GM23248 (cell line): Measurements from ENCODE around the gene PCID2. TPM values are rescaled to one million over a fixed set of nuclear protein-coding genes. Genes with fewer than 3 reads are reported as not detected.

ENCODE experiments used
- DNase-seq: peaks from one replicate; pipeline ENCODE4 v3.0.0-alpha.2; 2015
- H2AFZ ChIP-seq: fragments of 200-600 bp; sonication (generic); 2 replicates; pipeline ENCODE4 v1.6.1; 2016; ENCODE audit warnings: antibody characterized with exemption
- H3F3A ChIP-seq: fragments of 200-600 bp; sonication (generic); 2 replicates; pipeline ENCODE4 v1.6.1; 2016; ENCODE audit warnings: mild to moderate bottlenecking, antibody characterized with exemption, mixed run types; ENCODE audit not compliant: insufficient read depth
- H3K27ac ChIP-seq: fragments of 200-600 bp; sonication (generic); 2 replicates; pipeline ENCODE4 v1.5.1; 2016; ENCODE audit warnings: mild to moderate bottlenecking
- H3K27me3 ChIP-seq: fragments of 200-600 bp; sonication (generic); replicated peaks from 2 replicates; pipeline ENCODE4 v1.6.1; 2016; ENCODE audit warnings: mild to moderate bottlenecking; ENCODE audit not compliant: insufficient read depth
- H3K36me3 ChIP-seq: fragments of 200-600 bp; sonication (generic); 2 replicates; pipeline ENCODE4 v1.6.1; 2016; ENCODE audit warnings: low read depth, mild to moderate bottlenecking
- H3K4me1 ChIP-seq: fragments of 200-600 bp; sonication (generic); 2 replicates; pipeline ENCODE4 v1.6.1; 2016; ENCODE audit warnings: mild to moderate bottlenecking; ENCODE audit not compliant: insufficient read depth
- H3K4me2 ChIP-seq: fragments of 200-600 bp; sonication (generic); one replicate; pipeline ENCODE4 v1.6.1; 2016; ENCODE audit warnings: mild to moderate bottlenecking; ENCODE audit not compliant: unreplicated experiment
- H3K4me3 ChIP-seq: fragments of 200-600 bp; sonication (generic); 2 replicates; pipeline ENCODE4 v1.5.1; 2016; ENCODE audit warnings: mild to moderate bottlenecking
- H3K79me2 ChIP-seq: fragments of 200-600 bp; sonication (generic); 2 replicates; pipeline ENCODE4 v1.6.1; 2016; ENCODE audit warnings: mild to moderate bottlenecking; ENCODE audit not compliant: insufficient read depth
- H3K9ac ChIP-seq: fragments of 200-600 bp; sonication (generic); 2 replicates; pipeline ENCODE4 v1.6.1; 2016; ENCODE audit warnings: mild to moderate bottlenecking
- H3K9me2 ChIP-seq: fragments of 200-600 bp; sonication (generic); 2 replicates; pipeline ENCODE4 v1.6.1; 2016; ENCODE audit warnings: mixed run types, mild to moderate bottlenecking, moderate library complexity; ENCODE audit not compliant: insufficient read depth
- H3K9me3 ChIP-seq: fragments of 200-600 bp; sonication (generic); one replicate; pipeline ENCODE4 v1.6.1; 2017; ENCODE audit warnings: low read depth
- H4K20me1 ChIP-seq: fragments of 200-600 bp; sonication (generic); 2 replicates; pipeline ENCODE4 v1.6.0; 2016; ENCODE audit not compliant: insufficient read depth
- EZH2 ChIP-seq: fragments of 200-600 bp; sonication (generic); IDR thresholded peaks from 2 replicates; pipeline ENCODE4 v1.6.1; 2018; ENCODE audit warnings: antibody characterized with exemption, mild to moderate bottlenecking; ENCODE audit not compliant: insufficient read depth, poor library complexity, severe bottlenecking
- EZH2phosphoT487 ChIP-seq: fragments of 200-600 bp; sonication (generic); IDR thresholded peaks from 2 replicates; pipeline ENCODE4 v1.6.1; 2018; ENCODE audit warnings: antibody characterized with exemption, moderate library complexity, mild to moderate bottlenecking, low read depth; ENCODE audit not compliant: insufficient read depth
- WGBS, 2 experiments: methylation state at CpG; one replicate each; pipeline ENCODE4 v1.1.6; 2015 to 2017; ENCODE audit warnings: low lambda C conversion rate in 2 of 2, low coverage in 1 of 2; ENCODE audit errors: missing lambda C conversion rate in 2 of 2; 5-methylcytosine and 5-hydroxymethylcytosine counted together
- in situ Hi-C: fragments of 300-500 bp; cut with MboI; formaldehyde crosslinking; loops from 2 replicates; pipeline ENCODE4 v1.15.0; 2020
- polyA plus RNA-seq: library from polyadenylated mRNA; unstranded; fragments of >200 nt; fragmentation: Nextera tagmentation; extraction: Ambion mirVana; gene quantifications from 2 replicates; pipeline ENCODE4 v1.2.1, GENCODE V29; 2016
- total RNA-seq: library from RNA; depleted of rRNA; stranded (reverse); fragments of >200 nt; shearing (Covaris generic); gene quantifications from 2 replicates; pipeline ENCODE4 v1.2.3, GENCODE V29; 2014

PCID2 gene
- total and polyA plus RNA-seq, 2 experiments from 2014 or later, result 58.3 to 60.7 TPM

GRCh38 chr13:113157929-113158747 lies 50.3 kb downstream of the PCID2 start, which contains the start of gene PROZ:
PROZ (plus strand) TSS chr13:113158648; CDS start chr13:113158661, 13 bp downstream.
- Histone ChIP-seq H3K27me3 (no peaks in the 10 kb centered on the region; the same call in none of the 2 replicates), H3K9me3 (no peaks in the 10 kb centered on the region), H2AFZ (no peak within 1 kb of the TSS), H3K36me3 (no peaks in the 10 kb centered on the region), H3K79me2 (no peaks in the 10 kb centered on the region), H3K9ac (no peak within 1 kb of the TSS), H3F3A (peaks cover 8% of the 10 kb centered on the region; the same call in 1 of the 2 replicates), H3K4me1 (no peaks in the 10 kb centered on the region), H3K27ac (no peak within 1 kb of the TSS), H3K9me2 (no peaks in the 10 kb centered on the region), H4K20me1 (no peaks in the 10 kb centered on the region), H3K4me2 (no peak within 1 kb of the TSS), H3K4me3 (no peak within 1 kb of the TSS)
- in situ Hi-C loops, result no loop called here
- no peak for DNase-seq
- TF ChIP-seq EZH2 (no peak), EZH2phosphoT487 (no peak)
- WGBS, 2 experiments, result 43 to 45% methylated on average over 16 of the region's 16 CpGs

DNA sequence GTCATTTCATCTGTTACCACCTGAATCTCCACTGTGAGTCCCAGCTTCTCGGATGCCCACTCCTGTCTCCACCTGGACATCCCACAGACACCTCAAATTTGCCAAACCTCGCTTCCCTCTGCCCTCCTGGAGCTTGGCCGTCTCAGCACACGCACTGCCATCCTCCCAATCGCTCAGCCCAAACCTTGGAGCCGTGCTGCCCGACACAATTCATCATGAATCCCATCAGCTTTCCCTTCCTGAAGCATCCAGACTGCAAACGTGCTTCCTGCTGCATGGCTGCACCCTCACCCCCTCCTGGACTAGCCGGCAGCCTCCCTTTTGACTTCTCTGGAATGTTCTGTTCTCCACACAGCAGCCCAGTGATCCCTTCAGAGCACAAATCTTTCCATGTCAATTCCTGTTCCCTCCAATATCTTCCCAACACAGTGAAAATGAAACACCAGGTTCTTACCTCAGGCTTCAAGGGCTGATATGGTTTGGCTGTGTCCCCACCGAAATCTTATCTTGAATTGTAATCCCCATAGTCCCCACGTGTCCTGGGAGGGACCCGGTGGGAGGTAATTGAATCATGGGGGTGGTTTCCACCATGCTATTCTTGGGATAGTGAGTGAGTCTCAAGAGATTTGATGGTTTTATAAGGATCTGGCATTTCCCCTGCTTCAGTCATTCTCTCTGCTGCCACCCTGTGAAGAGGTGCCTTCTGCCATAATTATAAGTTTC lies 51.1 kb downstream of the PCID2 start:
- Histone ChIP-seq H3K27ac (no peak overlapping the region), H3K4me1 (peaks cover 3% of the 10 kb centered on the region; the same call in 1 of the 2 replicates), H3K9me3 (no peaks in the 10 kb centered on the region), H3K4me2 (no peak overlapping the region), H3K79me2 (no peaks in the 10 kb centered on the region), H3F3A (peaks cover 8% of the 10 kb centered on the region; the same call in 1 of the 2 replicates), H3K9me2 (no peaks in the 10 kb centered on the region), H2AFZ (no peak overlapping the region), H3K4me3 (no peak overlapping the region), H3K36me3 (no peaks in the 10 kb centered on the region), H3K27me3 (no peaks in the 10 kb centered on the region; the same call in 1 of the 2 replicates), H4K20me1 (no peaks in the 10 kb centered on the region), H3K9ac (no peak overlapping the region)
- DNase-seq, result no peak
- 59 to 60% methylated on average over 12 of the region's 12 CpGs for WGBS, 2 experiments
- TF ChIP-seq EZH2 (no peak), EZH2phosphoT487 (no peak)
- in situ Hi-C loops, result no loop called here

GRCh38 chr13:113155982-113156655 lies 52.4 kb downstream of the PCID2 start:
- Histone ChIP-seq H3K4me2 (no peak overlapping the region), H3K9ac (no peak overlapping the region), H3K4me3 (no peak overlapping the region), H3K36me3 (no peaks in the 10 kb centered on the region), H2AFZ (no peak overlapping the region), H3K9me3 (no peaks in the 10 kb centered on the region), H3K9me2 (no peaks in the 10 kb centered on the region), H3K27me3 (no peaks in the 10 kb centered on the region; the same call in 1 of the 2 replicates), H3K4me1 (peaks cover 4% of the 10 kb centered on the region; the same call in 1 of the 2 replicates), H3K27ac (no peak overlapping the region), H3F3A (peaks cover 8% of the 10 kb centered on the region; the same call in 1 of the 2 replicates), H3K79me2 (no peaks in the 10 kb centered on the region), H4K20me1 (no peaks in the 10 kb centered on the region)
- TF ChIP-seq EZH2, result no peak
- no peak for TF ChIP-seq EZH2phosphoT487
- peak; percentile 33 for DNase-seq
- WGBS, 2 experiments, result 72 to 80% methylated on average over 9 of the region's 9 CpGs
- in situ Hi-C loops, result no loop called here

DNA sequence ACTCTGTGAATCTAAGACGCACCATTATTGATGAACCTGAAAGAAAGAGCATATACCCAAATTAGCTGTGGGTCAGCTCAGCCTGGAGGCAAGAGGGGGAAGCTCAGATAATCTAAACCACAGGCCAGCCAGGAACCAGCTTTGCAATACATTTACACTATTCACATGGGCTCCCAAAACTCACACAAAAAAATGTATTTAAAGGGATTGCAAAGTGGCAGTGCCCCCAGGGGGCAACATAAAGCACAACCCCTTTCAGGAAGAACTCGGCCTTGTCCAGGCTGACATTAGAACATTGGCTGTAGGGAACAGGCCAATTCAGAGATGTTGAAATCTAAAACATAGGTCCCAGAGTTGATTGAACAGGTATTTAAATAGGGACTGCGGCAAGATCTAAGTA lies 53.3 kb downstream of the PCID2 start:
- no peaks in the 10 kb centered on the region for H3K9me3 ChIP-seq
- H3K27me3 ChIP-seq, result no peaks in the 10 kb centered on the region
- peak; percentile 15 for DNase-seq
- no peaks in the 10 kb centered on the region for H3K9me2 ChIP-seq
- no peaks in the 10 kb centered on the region for H4K20me1 ChIP-seq
- no peak overlapping the region for H3K27ac ChIP-seq
- no peak overlapping the region for H3K4me3 ChIP-seq
- no peak overlapping the region for H2AFZ ChIP-seq
- no peaks in the 10 kb centered on the region for H3K79me2 ChIP-seq
- in situ Hi-C loops, result no loop called here
- peaks cover 4% of the 10 kb centered on the region; the same call in 1 of the 2 replicates for H3K4me1 ChIP-seq
- no peaks in the 10 kb centered on the region for H3K36me3 ChIP-seq
- H3F3A ChIP-seq, result peaks cover 8% of the 10 kb centered on the region; the same call in 1 of the 2 replicates
- no peak for TF ChIP-seq EZH2
- no peak for TF ChIP-seq EZH2phosphoT487
- H3K4me2 ChIP-seq, result no peak overlapping the region
- H3K9ac ChIP-seq, result no peak overlapping the region
- WGBS, 2 experiments, result 99% methylated on average over 3 of the region's 3 CpGs
